Activated T-cell treated with anti-CD3 and anti-CD28 coated beads, Interleukin-2, amount 50 U/mL, for 24 hours (primary cell): Measurements from ENCODE around the gene WDR27.
"Not testable (repeated sequence)": the region's sequence is repeated elsewhere in the genome, so short reads cannot be mapped to it uniquely, and the experiment has no call there.

Experiments used
- DNase-seq: peaks from one replicate; pipeline ENCODE4 v3.0.0-alpha.2; 2020
- H3K27ac Mint-ChIP-seq: 2 replicates; pipeline ENCODE4 v1.8.0; 2020; ENCODE audit warnings: mild to moderate bottlenecking, mixed read lengths
- H3K27me3 Mint-ChIP-seq: 2 replicates; pipeline ENCODE4 v1.8.0; 2020; ENCODE audit warnings: mixed read lengths
- H3K36me3 Mint-ChIP-seq: 2 replicates; pipeline ENCODE4 v1.8.0; 2020; ENCODE audit warnings: low read depth, mixed read lengths
- H3K4me1 Mint-ChIP-seq: 2 replicates; pipeline ENCODE4 v1.8.0; 2020; ENCODE audit warnings: low read depth, mixed read lengths
- H3K4me3 Mint-ChIP-seq: 2 replicates; pipeline ENCODE4 v1.8.0; 2020; ENCODE audit warnings: mild to moderate bottlenecking, moderate library complexity, mixed read lengths
- H3K9me3 Mint-ChIP-seq: 2 replicates; pipeline ENCODE4 v1.8.0; 2020; ENCODE audit warnings: mixed read lengths

The WDR27 gene

DNA sequence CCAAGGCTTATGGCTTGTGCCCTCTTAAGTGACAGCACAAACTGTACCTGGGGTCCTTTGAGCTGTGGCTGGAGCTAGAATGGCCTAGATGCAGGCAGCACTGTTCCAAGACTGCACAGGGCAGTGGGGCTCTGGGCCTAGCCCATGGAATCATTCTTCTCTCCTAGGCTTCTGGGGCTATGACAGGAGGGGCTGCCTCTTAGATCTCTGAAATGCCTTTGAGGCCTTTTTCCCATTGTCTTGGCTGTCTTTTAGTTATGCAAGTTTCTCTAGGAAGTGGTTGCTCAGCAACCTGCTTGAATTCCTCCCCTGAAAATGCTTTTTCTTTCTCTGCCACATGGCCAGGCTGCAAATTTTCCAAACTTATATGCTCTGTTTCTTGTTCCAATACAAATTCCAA lies 183.4 kb downstream of the WDR27 start:
- H3K4me1 Mint-ChIP-seq, result peaks cover 2% of the 10 kb centered on the region
- no peaks in the 10 kb centered on the region for H3K27me3 Mint-ChIP-seq
- DNase-seq, result no peak
- H3K9me3 Mint-ChIP-seq, result peaks cover 16% of the 10 kb centered on the region
- H3K4me3 Mint-ChIP-seq, result no peak overlapping the region
- H3K27ac Mint-ChIP-seq, result no peak overlapping the region
- H3K36me3 Mint-ChIP-seq, result peaks cover 17% of the 10 kb centered on the region

DNA sequence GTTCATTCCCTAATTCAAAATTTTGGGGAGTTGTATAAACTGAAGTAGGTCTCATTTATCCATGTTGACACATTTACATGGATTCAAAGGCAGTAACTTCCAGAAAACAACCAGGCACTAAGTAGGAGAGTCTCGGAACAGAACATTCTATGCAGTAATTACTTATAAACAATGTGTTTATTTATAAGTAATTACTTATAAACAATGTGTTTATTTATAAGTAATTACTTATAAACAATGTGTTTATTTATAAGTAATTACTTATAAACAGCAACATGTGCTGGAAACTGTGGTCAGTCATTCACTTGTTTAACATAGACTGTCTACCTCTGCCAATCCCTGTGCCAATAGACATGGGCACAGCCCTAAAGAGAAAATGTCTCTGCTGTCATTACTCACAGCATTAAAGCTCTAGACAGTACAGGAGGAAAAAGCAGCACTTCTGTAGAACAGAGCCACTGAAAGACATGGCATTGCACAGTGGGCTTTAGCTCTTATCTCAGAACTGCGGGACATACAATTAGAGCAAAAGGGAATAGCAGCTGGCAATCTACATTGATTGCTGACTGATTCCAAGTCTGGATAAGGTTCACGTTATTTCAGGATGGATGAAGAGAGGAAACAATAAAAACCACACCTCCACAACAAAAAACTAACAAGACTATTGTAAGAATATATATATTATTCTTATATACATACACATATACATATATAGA lies 188.2 kb downstream of the WDR27 start:
- Mint-ChIP-seq H3K9me3 (peaks cover 2% of the 10 kb centered on the region), H3K4me3 (no peak overlapping the region), H3K4me1 (no peaks in the 10 kb centered on the region), H3K27me3 (no peaks in the 10 kb centered on the region), H3K27ac (no peak overlapping the region), H3K36me3 (peaks cover 2% of the 10 kb centered on the region)
- no peak for DNase-seq

DNA sequence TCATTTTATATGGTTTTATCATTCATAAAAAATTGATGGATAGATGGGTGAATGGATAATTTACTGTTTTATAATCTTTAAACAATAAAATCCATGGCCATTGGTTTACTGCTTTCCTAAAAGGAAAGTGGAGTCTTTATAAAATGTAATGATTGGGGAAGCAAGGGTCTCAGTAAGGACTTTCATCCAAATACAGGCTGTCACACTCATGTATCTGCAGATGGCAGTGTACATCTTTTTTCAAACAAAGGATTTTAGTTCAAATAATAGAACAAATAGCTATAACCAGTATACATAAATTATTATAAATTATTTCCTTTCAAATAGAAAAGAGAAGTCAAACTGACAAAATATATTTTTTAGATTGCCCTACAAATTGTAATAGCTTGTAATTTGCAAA lies 190.0 kb downstream of the WDR27 start:
- not testable (repeated sequence) for DNase-seq, H3K9me3 Mint-ChIP-seq, H3K4me1 Mint-ChIP-seq, H3K27ac Mint-ChIP-seq, H3K27me3 Mint-ChIP-seq, H3K4me3 Mint-ChIP-seq, H3K36me3 Mint-ChIP-seq

DNA sequence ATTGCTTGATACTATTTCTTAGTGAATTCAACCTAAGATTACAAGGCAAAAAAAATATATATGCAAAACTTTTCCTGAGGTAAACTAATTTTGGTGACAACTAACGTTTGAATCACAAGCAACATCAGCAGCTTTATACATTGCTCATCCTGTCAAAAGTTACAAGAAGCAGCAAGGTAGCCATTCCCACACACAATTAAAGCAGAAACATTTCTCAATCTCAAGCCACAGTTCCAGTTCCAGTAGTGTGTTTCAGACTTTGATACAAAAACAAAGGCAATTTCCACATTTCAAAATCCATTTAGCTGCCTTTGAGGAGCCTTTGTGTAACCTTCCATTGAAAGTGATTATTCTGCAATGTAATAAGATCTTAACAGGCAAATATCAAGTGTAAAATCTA lies 191.0 kb downstream of the WDR27 start:
- Mint-ChIP-seq H3K27me3 (no peaks in the 10 kb centered on the region), H3K9me3 (peaks cover 4% of the 10 kb centered on the region), H3K36me3 (peaks cover 4% of the 10 kb centered on the region), H3K4me3 (no peak overlapping the region), H3K4me1 (no peaks in the 10 kb centered on the region), H3K27ac (no peak overlapping the region)
- no peak for DNase-seq

DNA sequence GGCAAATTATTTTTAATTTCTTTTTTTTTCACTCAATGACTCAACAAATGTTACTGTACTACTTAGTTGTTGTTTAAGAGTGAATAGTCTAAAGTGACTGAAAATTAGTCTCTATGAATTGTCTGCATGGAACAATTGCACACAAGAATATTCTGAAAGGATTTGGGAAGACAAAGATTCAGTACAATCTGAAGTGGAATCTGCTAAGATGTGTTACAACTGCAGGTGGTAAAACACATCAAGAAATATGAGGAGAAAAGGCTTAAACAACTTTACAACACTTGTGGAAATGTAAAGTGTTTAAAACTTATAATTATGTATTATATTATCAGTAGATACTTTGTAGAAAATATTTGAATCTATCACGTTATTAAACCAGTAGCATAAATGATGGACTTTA lies 193.4 kb downstream of the WDR27 start:
- Mint-ChIP-seq H3K9me3 (peaks cover 4% of the 10 kb centered on the region), H3K27me3 (no peaks in the 10 kb centered on the region)

DNA sequence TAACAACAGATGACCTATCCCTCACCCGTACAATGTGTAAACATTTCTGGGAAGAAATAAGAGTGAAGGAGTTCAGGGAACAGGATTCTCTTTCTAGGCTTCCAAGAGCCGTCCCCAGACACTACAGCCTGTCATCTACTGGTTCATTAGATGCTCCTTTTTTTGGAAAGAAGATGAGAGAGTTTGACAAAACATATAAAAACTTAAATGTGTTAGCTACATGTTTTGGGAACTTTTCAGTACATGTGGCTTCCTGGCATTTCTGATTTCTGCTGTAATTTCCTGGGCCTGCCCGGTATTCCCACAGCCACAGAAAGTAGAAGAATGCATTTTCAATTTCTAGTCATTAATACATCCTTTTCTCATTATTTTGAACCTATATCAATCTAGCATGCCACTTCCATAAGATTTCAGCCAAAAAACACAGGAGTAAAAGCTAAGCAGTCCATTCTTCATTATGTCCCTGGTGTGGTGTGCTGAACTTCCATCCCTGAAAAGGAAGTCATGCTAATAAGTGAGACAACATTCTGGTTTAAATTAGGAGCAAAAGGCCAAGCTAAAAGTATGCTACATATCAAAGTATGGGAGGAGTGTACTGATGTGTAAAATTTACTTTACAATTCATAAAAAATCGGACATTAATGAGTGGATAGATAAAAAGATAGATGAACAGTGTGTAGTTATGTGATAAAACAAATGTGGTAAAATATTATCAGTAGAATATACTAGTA lies 198.2 kb downstream of the WDR27 start:
- peaks cover 4% of the 10 kb centered on the region for H3K36me3 Mint-ChIP-seq
- H3K9me3 Mint-ChIP-seq, result peaks cover 4% of the 10 kb centered on the region
- no peak overlapping the region for H3K4me3 Mint-ChIP-seq
- no peaks in the 10 kb centered on the region for H3K27me3 Mint-ChIP-seq
- no peak for DNase-seq
- no peaks in the 10 kb centered on the region for H3K4me1 Mint-ChIP-seq
- H3K27ac Mint-ChIP-seq, result no peak overlapping the region

More for the DNA sequence above, 193.4 kb downstream of the WDR27 start:
- Mint-ChIP-seq H3K4me1 (no peaks in the 10 kb centered on the region), H3K27ac (no peak overlapping the region), H3K36me3 (peaks cover 4% of the 10 kb centered on the region), H3K4me3 (no peak overlapping the region)
- no peak for DNase-seq

DNA sequence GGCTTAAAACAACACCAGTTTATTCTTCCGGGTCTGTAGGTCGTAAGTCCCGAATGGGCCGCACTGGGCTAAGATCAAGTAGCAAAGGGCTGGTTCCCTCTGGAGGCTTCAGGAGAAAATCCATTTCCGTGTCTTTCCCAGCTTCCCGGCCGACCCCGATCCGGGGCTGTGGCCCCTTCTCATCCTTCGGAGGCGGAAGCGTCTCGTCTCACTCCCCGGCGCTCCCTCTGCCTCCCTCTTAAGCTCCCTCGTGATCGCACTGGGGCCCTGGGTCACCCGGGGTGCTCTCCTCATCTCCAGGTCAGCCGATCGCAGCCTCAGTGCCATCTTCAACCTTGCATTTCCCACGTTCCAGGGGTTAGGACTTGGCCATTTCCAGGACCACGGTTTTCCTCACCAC lies 199.4 kb downstream of the WDR27 start:
- Mint-ChIP-seq H3K4me1 (no peaks in the 10 kb centered on the region), H3K27ac (no peak overlapping the region), H3K36me3 (no peaks in the 10 kb centered on the region), H3K9me3 (no peaks in the 10 kb centered on the region), H3K27me3 (no peaks in the 10 kb centered on the region), H3K4me3 (no peak overlapping the region)
- DNase-seq, result no peak

DNA sequence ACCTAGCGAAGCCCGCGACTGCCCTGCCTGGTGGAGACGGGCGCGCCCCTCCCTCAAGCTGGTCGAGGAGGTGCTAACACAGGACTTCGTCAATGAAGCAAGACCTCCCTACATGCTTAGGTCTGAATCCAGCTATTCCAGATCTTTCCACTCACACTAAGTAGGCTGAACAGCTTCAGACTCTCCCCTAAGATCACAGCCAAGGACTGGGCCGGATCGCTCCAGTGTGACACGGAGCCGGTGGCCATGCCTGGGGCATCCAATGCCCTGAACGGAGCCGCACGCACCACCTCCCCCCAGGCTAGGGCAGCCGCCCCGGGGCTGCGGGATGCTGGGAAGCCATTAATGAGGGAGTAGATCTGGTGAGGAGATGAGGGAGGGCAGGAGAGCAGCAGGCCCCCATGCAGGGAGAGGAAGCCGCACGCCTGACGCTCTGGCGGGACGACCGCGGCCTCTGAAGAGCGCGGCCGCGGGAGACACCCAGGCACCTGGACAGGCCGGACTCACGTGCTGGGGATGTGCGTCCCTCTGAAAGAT lies 200.0 kb downstream of the WDR27 start:
- H3K9me3 Mint-ChIP-seq, result no peaks in the 10 kb centered on the region
- H3K27ac Mint-ChIP-seq, result no peak overlapping the region
- DNase-seq, result no peak
- no peaks in the 10 kb centered on the region for H3K4me1 Mint-ChIP-seq
- no peaks in the 10 kb centered on the region for H3K36me3 Mint-ChIP-seq
- H3K27me3 Mint-ChIP-seq, result no peaks in the 10 kb centered on the region
- no peak overlapping the region for H3K4me3 Mint-ChIP-seq

DNA sequence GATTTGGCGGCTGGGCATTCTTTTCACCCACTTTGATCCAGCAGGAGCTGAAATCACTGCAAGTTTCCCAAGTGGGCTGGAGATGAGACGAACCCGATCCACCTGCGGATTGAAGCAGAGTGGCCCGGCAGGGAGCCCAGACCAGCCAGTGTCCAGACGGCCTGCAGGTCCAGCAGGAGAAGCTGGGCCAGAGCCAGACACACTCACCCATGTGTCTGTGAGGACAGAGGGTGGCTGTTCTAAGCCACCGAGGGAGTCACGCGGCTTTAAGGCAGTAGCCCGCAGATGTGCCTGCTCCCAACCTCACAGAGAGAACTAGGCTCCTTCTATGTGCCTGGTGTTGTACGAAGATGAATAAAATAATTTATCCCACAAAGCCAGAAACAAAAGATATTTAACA lies 200.7 kb downstream of the WDR27 start:
- H3K9me3 Mint-ChIP-seq, result no peaks in the 10 kb centered on the region
- no peaks in the 10 kb centered on the region for H3K4me1 Mint-ChIP-seq
- H3K4me3 Mint-ChIP-seq, result no peak overlapping the region
- H3K27me3 Mint-ChIP-seq, result no peaks in the 10 kb centered on the region
- no peak for DNase-seq
- no peaks in the 10 kb centered on the region for H3K36me3 Mint-ChIP-seq
- H3K27ac Mint-ChIP-seq, result no peak overlapping the region

DNA sequence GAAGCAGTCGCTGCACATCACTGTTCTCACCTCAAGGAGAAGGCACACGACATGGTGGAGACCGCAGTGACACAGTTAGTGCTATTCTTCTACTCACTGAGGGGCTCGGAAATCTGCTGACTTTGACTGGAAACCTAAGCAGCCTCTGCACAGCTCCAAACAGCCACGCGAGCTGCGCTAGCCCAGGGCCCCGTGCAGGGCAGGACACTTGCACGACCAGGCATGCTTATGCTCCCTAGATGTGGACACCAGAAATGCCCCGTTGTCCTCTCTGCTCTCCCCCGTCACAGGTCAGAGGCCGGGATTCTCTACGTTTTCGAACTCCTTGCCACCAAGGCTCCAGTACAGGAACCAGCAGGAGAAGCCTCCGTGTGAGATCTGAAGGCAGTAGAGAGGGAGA lies 201.1 kb downstream of the WDR27 start:
- H3K9me3 Mint-ChIP-seq, result no peaks in the 10 kb centered on the region
- H3K27me3 Mint-ChIP-seq, result no peaks in the 10 kb centered on the region
- no peaks in the 10 kb centered on the region for H3K4me1 Mint-ChIP-seq
- H3K36me3 Mint-ChIP-seq, result no peaks in the 10 kb centered on the region
- no peak for DNase-seq
- no peak overlapping the region for H3K4me3 Mint-ChIP-seq
- no peak overlapping the region for H3K27ac Mint-ChIP-seq

DNA sequence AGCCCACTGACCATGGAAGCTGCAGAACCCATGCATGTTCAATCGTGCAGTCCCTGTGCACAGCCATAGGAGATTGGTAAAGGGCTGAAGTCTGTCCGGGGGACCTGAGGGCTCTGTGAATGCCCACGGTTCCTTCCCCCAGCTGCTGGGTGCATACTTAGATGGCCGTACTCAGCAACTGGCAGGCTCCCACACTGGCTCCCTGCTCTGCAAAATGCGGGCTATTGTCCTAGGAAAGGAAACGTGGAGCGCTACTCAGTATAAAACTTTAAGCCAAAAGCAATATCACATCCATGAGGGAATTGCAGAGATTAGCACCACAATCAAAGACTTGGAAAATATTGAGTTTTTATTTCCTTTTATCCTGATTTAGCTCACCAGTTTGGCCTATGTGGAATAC lies 202.0 kb downstream of the WDR27 start:
- DNase-seq, result no peak
- Mint-ChIP-seq H3K27ac (no peak overlapping the region), H3K4me1 (no peaks in the 10 kb centered on the region), H3K36me3 (no peaks in the 10 kb centered on the region), H3K27me3 (no peaks in the 10 kb centered on the region), H3K9me3 (no peaks in the 10 kb centered on the region), H3K4me3 (no peak overlapping the region)

DNA sequence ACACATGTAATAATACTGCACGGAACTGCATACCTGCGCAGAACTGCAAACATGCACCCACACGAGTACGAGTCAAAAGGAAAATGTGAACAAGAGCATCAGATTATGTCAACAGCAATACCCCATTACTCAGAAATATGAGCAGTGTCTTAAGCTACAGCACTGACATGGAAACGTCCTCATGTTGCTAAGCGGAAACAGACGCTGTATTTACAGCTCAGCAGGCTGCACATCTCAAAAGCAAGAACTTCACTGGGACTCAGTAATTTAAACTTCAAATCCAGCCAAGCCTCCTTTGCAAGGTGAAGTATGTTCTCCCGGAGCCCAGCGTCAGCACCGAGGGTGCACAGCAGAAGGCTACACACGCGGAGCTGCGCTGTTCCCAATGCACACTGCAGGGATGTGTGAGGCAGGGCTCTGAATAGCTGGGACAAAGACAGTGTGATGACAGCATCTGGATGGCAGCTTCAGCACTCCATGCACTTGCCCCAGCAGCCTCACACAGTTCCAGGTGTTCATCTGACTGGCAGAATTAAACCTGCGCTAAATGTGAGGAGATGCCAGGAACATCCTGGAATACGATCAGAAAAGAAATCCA lies 202.8 kb downstream of the WDR27 start:
- H3K4me3 Mint-ChIP-seq, result no peak overlapping the region
- H3K9me3 Mint-ChIP-seq, result no peaks in the 10 kb centered on the region
- H3K27ac Mint-ChIP-seq, result no peak overlapping the region
- H3K4me1 Mint-ChIP-seq, result no peaks in the 10 kb centered on the region
- no peaks in the 10 kb centered on the region for H3K27me3 Mint-ChIP-seq
- no peaks in the 10 kb centered on the region for H3K36me3 Mint-ChIP-seq
- DNase-seq, result no peak

DNA sequence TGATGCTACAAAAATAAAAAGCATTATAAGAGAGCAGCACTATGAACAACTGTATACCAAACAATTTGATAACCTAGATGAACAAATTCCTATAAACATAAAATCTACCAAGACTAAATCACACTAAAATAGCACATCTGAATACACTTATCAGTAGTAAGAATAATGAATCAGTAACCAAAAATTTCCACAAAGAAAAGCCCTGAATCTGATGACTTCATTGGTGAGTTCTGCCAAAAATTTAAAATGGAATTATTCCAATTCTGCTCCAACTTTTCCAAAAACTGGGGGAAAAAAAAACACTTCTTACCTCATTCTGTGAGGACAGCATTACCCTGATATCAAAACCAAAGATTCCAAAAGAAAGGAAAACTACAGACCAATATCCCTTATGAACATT lies 206.2 kb downstream of the WDR27 start:
- Mint-ChIP-seq H3K27ac (no peak overlapping the region), H3K36me3 (no peaks in the 10 kb centered on the region), H3K27me3 (no peaks in the 10 kb centered on the region), H3K4me1 (no peaks in the 10 kb centered on the region), H3K4me3 (no peak overlapping the region), H3K9me3 (no peaks in the 10 kb centered on the region)
- no peak for DNase-seq

DNA sequence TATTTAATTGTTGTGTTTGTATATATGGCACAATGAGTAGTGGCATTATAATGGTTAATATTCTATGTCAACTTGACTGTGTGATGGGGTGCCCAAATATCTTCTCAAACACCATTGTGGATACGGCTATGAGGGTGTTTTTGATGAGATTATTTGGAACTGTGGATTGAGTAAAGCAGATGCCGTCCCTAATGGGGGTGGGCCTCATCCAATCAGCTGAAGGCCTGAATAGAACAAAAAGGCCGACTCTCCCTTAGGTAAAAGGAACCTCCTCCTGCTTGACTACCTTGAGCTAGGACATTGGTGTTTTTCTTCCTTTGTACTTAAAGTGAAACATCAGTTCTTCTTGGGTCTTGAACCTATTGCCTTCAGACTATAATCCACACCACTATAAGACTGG lies 207.8 kb downstream of the WDR27 start:
- Mint-ChIP-seq H3K27ac (no peak overlapping the region), H3K4me1 (no peaks in the 10 kb centered on the region), H3K9me3 (no peaks in the 10 kb centered on the region), H3K4me3 (no peak overlapping the region), H3K36me3 (no peaks in the 10 kb centered on the region), H3K27me3 (no peaks in the 10 kb centered on the region)
- no peak for DNase-seq

DNA sequence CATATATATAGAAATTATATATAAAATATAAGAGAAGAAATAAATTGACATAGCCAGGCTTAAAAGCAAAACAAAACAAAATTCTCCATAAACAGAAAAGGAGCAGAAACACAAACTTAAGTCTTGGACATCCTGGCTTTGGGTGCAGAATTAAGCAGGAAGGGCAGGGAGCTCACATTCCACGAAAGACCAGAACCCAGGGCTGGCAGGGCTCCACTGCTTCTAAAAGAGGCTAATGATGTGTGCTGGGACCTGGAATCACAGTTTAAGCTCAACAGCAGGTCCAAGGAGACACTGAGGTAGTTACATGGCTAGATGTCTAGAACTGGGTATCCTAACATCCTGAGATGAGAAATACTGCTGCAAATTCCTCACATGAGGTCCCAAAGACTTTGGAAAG lies 210.3 kb downstream of the WDR27 start:
- no peaks in the 10 kb centered on the region for H3K4me1 Mint-ChIP-seq
- no peaks in the 10 kb centered on the region for H3K36me3 Mint-ChIP-seq
- H3K9me3 Mint-ChIP-seq, result no peaks in the 10 kb centered on the region
- no peaks in the 10 kb centered on the region for H3K27me3 Mint-ChIP-seq
- DNase-seq, result no peak
- H3K4me3 Mint-ChIP-seq, result no peak overlapping the region
- no peak overlapping the region for H3K27ac Mint-ChIP-seq
